ENCODE data around the gene FCER2. TPM values are rescaled to one million over a fixed set of nuclear protein-coding genes. Genes with fewer than 3 reads are reported as not detected.
A peak's percentile ranks its signal among the peaks of the same experiment; 100 is the strongest.

FCER2 gene
- total RNA-seq, 1 experiment from 2014 or later, result not detected

- no peak for DNase-seq (ENCODE audit: low read depth)
Measured at GRCh38 chr19:7701049-7701653, 780 bp downstream of the FCER2 start.

DNA sequence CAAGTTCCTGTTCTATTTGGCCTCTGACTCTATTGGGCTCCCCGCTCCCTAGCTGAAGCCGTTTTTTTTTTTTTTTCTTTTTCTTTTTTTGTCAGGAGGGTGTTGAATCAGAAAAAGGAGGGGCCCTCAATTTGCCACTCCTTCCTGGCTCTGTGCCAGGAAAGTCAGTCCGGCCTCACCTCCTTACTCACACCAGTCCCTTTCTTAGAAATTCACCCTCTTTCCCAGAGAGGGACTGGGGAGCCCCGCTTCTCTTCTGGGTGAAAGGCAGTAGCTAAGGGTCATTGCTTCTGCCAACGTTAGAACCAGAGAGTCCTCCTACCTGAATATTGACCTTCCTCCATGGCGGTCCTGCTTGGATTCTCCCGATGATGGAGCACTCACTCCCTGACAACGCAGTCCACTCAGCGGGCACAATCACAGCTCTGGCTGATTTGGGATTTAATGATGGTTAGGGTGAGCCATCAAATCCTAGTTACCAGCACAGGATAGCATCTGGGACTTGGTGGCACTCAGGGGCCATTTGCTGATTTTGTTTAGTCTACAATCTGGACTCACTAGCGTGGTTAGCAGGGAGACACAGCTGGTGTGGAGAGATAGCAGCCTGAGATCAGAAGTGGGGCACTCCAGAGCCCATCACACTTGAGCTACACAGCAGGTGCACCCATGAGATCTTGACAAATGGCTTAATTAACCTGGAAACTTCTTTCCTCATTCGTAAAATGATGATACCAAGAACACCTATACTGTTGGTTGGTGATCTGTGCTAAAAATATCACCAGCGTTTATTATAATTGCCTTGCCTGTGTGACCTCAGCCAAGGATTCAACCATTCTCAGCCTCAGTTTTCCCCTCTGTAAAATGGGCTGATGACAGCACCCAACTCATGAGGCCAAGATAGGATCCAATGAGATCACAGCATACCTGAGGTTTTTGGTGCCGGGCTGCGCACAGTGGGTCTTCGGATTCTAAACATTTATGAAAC lies 2.2 kb downstream of the FCER2 start:
- no peak for DNase-seq (ENCODE audit: low read depth)

DNA sequence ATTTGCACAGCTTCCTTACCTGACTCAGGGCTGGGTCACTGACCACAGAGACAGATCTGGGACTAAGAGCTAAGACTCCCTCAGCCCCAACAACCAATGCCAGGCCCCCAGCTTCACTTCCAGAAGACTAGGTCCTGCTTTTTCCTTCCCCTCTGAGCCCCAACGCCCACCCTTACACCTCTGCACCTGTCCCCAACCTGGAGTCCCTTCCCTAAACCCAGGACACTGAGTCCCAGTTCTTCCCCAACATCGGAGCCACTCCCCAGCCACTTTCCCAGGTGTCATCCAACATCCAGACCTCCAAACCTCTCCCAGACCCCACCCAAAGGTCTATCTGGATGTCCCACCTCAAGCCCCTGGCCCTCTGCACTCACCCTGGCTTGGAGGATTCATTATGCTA lies 2.9 kb downstream of the FCER2 start:
- DNase-seq (ENCODE audit: low read depth), result no peak

GRCh38 chr19:7698583-7698982 lies 3.3 kb downstream of the FCER2 start:
- DNase-seq (ENCODE audit: low read depth), result no peak

GRCh38 chr19:7697721-7698287 lies 4.1 kb downstream of the FCER2 start:
- DNase-seq (ENCODE audit: low read depth), result no peak

- no peak for DNase-seq (ENCODE audit: low read depth)
Measured at GRCh38 chr19:7694499-7694898, 7.4 kb downstream of the FCER2 start.

DNA sequence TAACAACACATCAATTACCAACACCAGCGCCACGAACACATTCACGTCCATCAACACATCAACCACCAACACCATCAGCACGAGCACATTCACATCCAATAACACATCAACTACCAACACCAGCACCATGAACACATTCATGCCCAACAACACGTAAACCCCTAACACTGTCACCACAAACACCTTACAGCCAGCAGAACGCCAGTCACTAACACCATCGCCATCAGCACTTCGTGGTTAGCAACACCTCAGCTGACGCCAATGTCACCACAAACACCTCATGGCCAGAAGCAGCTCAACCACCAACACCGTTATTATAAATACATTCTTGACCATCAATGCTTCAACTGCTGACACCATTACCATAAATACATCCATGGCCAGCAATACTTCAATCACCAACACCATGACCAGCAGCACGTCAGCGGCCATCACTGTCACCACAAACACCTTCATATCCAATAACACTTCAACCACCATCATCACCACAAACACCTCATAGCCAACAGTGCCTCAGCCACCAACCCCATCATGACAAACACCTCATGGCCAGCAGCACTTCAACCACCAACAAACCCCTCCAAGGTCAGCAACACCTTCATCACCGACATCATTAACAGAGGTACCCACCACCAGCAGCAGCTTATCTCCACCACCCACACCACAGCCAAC lies 9.4 kb downstream of the FCER2 start:
- DNase-seq (ENCODE audit: low read depth), result no peak

DNA sequence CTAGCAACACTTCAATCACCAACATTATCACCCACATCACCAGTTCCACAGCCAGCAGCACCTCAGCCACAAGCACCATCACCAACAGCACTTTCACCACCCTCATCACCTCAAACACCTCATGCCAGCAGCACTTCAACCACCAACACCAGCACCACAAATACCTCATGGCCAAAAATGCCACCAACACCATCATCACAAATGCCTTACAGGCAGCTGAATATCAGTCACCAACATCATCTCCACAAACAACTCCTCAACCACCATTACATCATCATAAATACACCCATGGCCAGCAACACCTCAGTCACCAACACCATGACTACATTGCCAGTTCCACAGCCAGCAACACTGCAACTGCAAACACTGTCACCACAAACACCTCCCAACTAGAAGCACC lies 10.4 kb downstream of the FCER2 start:
- no peak for DNase-seq (ENCODE audit: low read depth)

DNA sequence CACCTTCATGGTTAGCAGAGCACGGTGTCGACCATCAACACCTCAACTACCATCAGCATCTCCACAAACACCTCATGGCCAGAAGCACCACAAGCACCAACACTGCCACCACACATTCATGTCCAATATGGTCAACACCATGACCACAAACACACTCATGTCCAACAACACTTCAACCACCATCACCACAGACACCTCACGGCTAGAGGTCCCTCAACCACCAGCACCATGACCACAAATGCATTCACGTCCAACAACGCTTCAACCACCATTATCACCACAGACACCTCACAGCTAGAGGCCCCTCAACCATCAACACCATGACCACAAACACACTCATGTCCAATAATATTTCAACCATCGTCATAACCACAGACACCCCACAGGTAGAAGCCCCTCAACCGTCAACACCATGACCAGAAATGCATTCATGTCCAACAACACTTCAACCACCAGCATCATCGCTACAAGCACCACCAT lies 11.1 kb downstream of the FCER2 start:
- DNase-seq (ENCODE audit: low read depth), result no peak

- no peak for DNase-seq (ENCODE audit: low read depth)
Measured at GRCh38 chr19:7689165-7689564, 12.8 kb downstream of the FCER2 start.

DNA sequence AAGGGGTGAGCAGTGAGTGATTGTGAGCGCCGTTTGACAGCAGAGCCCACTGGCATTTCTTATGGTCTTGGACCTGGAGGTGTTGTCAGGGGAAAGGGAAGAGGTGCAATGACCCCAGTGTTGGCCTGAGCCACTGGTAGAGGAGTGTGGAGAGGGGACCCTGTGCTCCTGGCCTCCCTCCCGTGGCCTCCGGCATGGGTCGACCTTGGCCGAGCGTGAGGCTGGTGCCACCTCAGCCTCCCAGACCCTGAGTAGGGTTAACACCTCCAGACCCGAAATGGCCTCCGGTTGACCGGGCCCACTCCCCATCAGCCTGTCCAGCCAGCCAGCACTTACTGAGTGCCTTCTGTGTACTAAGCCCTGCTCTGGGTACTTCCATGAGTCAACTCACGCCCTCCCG lies 14.8 kb downstream of the FCER2 start:
- no peak for DNase-seq (ENCODE audit: low read depth)

DNA sequence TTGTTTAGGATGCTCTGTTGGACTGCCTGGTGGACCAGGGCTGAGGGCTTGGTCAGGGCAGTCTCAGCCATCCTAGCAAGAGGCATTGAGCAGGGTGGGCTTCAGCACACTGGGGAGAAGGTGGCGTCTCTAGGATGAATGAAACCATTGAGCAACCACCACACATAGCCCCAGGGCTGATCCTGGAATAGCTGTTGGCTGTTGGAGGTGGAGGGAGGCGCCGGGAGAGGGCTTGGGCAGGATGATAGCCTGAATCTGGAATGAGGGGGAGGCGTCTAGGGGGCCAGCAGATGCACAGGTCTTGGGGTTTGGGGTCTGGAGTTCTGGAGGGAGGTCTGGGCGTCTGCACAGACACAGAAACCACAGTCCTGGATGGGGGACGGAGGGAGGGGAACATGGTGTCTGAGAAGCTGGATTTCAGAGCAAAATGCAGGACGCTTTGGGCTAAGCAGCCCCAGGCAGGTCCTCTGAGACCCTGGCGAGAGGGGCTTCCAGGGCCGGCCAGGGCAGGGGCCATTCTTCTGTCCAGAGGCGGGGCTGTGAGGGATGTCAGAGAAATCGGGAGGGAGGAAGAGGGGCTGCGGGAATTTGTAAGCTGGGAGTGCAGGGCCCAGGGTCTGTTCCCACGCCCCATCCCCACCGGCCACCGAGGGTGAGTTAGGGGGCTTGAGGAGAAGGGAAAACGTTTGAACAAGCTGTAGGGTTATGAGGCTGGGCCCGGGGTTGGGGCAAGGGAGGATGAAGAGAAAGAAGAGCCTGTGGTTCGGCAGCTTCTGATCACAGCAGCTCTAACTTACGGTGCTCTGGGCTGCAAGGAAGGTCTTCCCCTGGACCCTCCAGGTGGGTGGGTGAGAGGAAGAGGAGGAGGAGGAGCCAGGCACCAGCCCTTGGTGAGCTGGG lies 16.1 kb downstream of the FCER2 start:
- DNase-seq (ENCODE audit: low read depth), result no peak

- DNase-seq (ENCODE audit: low read depth), result no peak
Measured at GRCh38 chr19:7682175-7682855, 19.6 kb downstream of the FCER2 start.

DNA sequence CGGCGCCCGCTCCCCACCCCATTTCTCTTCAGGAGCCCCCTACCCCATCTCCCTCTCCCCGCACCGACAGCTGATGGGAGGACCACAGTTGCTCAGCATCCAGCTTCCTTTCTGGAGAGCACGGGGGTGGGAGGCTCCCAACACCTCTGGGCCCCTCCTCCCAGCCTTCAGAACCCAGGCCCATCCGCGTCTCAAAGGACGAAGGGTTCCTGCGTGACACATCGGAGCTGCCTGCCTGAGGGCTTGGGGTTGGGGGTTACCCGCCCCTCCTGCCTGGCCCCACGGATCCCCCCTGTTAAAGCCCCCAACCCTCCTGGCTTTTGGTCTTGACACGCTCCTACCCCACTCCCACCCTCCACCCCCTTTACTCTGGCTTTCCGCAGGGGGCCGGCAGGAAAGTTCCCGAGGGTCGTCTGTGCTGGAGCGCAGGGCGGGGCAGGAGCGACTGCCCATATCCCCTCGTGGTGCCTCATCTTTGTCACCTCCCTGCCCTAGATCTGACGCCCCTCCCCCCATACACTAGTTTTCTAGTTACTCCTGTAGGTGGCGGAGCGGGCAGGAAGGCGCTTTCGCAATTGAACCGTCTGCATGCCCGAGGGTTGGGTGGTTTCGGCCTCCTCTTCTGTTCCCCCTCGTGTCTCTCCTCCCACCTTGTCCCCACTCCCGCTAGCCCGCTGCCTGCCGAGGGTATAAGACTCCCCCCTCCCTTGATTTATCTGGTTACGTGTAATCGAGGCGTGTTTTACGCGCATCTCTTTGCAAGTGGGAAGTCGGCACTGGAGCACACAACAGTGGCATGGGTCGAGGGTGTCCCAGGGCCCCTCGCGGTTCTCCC lies 20.4 kb downstream of the FCER2 start:
- peak; percentile 49 for DNase-seq (ENCODE audit: low read depth)

- peak; percentile 66 for DNase-seq (ENCODE audit: low read depth)
Measured at GRCh38 chr19:7680606-7681339, 21.2 kb downstream of the FCER2 start, which contains the start of gene TRAPPC5. Gene TRAPPC5 (plus strand): TSS chr19:7680833. CDS start chr19:7682254, 1,421 bp downstream.

- no peak for DNase-seq (ENCODE audit: low read depth)
Measured at GRCh38 chr19:7679771-7680605, 21.9 kb downstream of the FCER2 start.

GRCh38 chr19:7678971-7679751 lies 22.8 kb downstream of the FCER2 start:
- DNase-seq (ENCODE audit: low read depth), result peak; percentile 18

Measured in RPMI7951 (cell line).